Panc1 (cell line): Measurements from ENCODE around the gene CTNND1.

Source experiments
- CTCF ChIP-seq: fragments of 450-650 bp; IDR thresholded peaks from 2 replicates; pipeline ENCODE4 v1.5.1; 2017; ENCODE audit warnings: mild to moderate bottlenecking
- POLR2AphosphoS5 ChIP-seq: IDR thresholded peaks from 2 replicates; pipeline ENCODE4 v1.6.1; 2012; ENCODE audit warnings: mild to moderate bottlenecking, low read depth, low read length, moderate library complexity
- SIN3A ChIP-seq: IDR thresholded peaks from 2 replicates; pipeline ENCODE4 v1.6.1; 2012; ENCODE audit warnings: low read depth, mild to moderate bottlenecking, low read length, moderate library complexity, borderline replicate concordance; ENCODE audit not compliant: insufficient read depth
- TCF7L2 ChIP-seq: IDR thresholded peaks from 2 replicates; pipeline ENCODE4 v1.6.1; 2011; ENCODE audit warnings: mild to moderate bottlenecking, low read depth, low read length, inconsistent platforms

GRCh38 chr11:57776031-57776521, 14.5 kb downstream of the CTNND1 start:
- TF ChIP-seq POLR2AphosphoS5, result no peak
- no peak for TF ChIP-seq CTCF
- TF ChIP-seq TCF7L2, result no peak
- no peak for TF ChIP-seq SIN3A
